HG03558 (cell line): Measurements from ENCODE around the gene GMDS.

Experiments used
- ATAC-seq: cut with Tn5 transposase; IDR thresholded peaks from one replicate; pipeline ENCODE4 v1.9.1; 2021; ENCODE audit warnings: moderate number of reproducible peaks; ENCODE audit not compliant: unreplicated experiment; ENCODE audit errors: extremely low read depth

The GMDS gene

GRCh38 chr6:2019051-2019450 lies 226.4 kb downstream of the GMDS start:
- ATAC-seq = no peak

- ATAC-seq = no peak
Measured at GRCh38 chr6:2016040-2016439, 229.4 kb downstream of the GMDS start.

DNA sequence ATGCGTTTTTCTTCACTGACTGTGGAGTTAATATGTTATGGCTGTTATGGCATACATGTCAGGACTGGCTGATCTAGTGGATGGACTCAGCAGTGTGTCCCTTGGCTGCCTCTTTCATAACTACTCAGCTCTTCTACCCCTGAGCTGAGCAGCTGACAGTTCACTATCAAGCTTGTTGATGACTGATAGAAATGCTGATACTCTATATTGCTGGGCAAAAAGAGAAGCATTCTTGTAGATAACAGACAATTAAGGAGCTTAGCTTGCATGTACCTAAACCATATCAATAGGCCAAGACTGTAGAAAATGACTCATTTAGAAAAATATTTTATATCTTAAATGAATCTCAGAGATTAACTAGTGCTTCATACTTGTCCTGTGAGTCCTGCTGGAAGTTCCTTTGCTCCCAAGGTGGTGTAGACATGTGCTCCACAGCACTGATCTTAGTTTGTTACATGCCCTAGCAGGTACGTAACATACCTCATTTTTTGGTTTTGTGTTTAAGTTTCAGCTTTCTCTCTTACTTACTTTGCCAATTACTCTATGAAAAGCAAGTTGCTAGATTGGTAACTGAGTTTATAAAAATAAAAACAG lies 236.9 kb downstream of the GMDS start:
- no peak for ATAC-seq

GRCh38 chr6:2007165-2007564 lies 238.2 kb downstream of the GMDS start:
- no peak for ATAC-seq

DNA sequence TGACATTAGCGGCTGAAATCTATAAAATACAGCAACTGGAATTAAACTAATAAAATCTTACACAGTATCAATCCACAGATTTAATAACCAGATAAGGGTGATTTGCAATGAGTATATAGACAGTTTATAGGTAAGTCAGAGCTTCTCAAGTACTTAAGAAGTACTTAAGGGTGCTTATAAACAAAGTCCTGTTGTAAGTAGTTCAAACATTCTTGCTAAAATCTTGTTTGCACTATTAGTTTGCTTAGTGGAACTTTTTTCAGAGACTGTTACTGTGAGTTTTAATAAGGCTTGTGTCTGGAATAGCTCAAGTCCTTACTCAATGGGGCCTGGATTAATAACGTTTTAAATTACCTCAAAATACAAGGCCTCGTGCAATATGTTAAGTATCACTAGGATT lies 240.5 kb downstream of the GMDS start:
- no peak for ATAC-seq

DNA sequence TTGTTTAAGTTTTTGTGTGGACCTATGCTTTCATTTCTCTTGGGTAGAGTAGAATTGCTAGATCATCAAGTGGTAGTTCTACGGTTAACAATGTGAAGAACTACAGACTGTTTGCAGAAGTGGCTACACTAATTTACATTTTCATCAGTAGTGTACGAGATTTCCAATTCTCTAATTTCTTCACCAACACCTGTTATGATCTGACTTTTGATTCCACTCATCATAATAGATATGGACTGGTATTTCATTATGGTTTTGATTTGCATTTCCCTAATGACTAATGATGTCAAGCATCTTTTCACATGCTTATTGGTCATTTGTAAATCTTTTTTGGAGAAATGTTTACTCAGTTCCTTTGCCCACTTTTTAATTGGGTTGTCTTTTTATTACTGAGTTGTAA lies 244.4 kb downstream of the GMDS start:
- no peak for ATAC-seq

DNA sequence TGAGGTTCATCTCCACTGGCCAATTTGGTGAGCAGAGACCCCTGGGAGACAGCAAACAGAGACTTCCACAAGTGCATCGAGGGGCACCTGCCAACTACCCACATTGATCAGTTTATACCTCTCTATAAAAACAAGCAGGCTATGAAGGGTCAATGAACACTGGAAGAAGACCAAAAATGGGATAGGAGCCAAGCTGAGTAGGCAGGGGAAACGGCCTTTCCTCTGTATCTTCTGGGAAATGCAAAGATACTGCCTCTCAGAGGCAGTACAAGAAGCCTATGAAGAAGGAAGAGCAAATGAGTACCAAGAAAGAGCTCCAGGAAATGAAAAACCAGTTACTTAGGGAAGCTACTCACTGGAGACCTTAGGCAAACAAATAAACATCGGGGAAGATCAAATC lies 247.7 kb downstream of the GMDS start:
- ATAC-seq = no peak

GRCh38 chr6:1995636-1996035 lies 249.8 kb downstream of the GMDS start:
- ATAC-seq = no peak

DNA sequence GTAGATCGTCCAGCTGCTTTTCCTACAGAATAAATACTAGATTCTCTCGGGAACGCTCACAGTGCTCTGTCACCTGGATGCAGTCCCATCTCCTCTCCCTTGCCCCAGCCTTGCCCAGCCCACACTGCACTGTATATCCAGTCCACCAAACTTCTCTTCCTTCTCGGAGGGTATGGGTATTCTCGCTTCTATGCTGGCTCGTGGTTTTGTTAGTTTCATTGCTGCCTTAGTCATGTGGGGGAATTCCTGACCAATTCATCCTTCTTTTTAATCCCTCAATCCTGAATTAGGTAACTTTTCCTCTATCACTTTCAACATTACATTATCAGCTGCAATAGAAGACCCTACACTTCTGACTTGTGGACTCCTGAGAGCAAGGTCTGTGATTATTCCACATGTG lies 252.4 kb downstream of the GMDS start:
- no peak for ATAC-seq

DNA sequence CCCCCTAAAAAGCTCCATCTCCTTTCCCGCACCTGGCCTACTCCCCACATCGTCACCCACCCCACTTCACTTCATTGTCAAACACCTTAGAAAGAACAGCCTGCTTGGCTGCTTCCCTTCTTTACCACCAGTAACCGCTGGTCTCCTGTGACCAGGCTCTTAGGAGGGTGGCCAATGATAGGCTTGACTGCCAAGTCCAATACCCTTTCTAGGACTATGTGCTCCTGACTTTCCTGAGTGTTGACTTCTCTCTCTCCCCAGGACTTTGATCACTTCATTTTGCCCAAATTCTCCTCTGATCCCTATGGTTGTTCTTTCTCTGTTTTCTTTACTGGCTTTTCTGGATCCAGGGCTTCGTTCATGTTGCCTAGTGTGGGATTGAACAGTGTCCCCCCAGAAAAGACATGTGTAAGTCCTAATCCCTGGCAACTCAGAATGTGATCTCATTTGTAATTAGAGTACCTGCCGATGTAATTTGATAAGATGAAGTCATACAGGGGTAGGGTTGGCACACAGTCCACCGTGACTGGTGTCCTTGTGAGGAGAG lies 254.0 kb downstream of the GMDS start:
- ATAC-seq = no peak

DNA sequence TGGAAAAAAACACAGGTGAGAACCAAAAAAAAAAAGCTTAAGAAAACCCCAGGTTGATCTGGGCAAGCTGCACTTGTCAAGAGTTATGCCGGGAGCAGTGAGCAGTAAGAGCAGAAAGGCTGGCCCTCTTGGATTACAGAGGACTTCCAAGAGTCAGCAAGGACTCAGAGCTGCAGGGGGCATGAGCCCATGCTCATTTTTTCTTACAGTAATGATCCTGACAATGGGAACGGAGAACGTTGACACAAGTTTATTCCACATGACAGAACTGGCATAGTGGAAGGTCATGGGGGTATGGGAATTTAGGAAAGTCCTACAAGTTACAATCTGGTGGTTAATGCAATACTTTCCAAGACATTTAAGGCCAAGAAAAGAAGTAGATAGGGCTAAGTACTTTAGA lies 256.6 kb downstream of the GMDS start:
- no peak for ATAC-seq

DNA sequence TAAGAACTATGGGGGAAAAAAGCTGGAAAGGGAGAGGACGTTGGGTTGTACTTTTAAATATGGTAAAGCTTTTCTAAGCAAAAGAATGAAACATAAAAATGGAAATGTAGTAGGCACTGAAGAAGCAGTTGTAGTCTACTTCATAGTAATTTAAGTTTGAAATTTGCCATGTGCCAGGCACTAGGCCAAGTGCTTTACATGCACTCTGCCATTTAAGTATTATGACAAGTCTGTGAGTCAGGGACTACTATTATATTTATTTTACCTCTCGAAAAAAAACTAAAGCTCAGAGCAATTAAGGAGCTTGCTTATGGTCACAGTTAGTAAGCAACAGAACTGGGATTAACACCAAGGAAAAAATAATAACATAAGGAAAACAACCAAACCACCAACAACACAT lies 257.8 kb downstream of the GMDS start:
- no peak for ATAC-seq

GRCh38 chr6:1986454-1987243 lies 258.8 kb downstream of the GMDS start:
- ATAC-seq = no peak

GRCh38 chr6:1984346-1984994 lies 260.9 kb downstream of the GMDS start:
- no peak for ATAC-seq

DNA sequence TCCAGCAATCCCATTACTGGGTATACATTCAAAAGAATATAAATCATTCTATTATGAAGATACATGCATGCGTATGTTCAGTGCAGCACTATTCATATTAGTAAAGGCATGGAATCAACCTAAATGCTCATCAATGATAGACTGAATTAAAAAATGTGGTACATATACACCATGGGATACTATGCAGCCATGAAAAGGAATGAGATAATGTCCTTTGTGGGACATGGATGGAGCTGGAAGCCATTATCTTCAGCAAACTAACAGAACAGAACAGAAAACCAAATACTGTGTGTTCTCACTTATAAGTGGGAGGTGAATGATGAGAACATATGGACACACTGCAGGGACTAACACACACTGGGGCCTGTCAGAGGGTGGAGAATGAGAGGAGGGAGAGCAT lies 261.6 kb downstream of the GMDS start:
- ATAC-seq = no peak

DNA sequence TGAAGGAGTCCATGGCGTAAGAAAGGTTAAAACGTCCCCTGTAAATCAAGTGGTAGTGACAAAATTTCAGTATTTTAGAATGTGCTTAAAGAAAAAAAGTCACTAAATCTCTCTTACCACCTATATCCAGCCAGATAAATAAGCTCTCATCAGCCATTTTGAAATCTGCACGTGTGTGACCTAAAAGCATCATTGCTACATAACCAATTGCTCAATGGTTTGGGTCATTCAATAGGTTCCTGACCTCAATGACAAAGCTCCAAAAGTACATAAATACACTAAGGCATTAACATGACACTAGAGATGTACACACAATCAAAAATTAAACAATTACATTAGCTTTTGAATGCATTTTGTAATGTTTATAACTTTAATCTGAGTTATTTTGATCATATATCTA lies 272.4 kb downstream of the GMDS start:
- ATAC-seq = no peak

- no peak for ATAC-seq
Measured at GRCh38 chr6:1971612-1972011, 273.8 kb downstream of the GMDS start.

DNA sequence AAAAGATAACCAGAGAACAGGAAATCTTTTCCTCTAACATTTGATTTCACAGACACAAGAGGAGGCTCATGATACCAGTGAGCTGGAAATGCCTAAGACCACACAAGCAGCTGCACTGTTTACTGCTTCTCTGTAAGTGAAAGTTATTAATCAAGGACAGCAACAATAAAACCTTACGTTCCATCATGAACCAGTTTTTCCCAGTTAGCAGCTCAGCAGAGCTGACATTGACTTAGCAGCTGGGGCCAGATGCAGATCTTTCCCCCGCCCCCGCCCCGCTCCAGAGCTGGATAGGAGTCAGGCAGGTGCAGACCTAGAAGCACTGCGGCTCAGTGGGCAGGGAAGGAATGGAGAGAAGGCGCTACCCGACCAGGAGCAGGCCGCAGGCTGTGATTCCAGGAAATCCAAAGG lies 275.2 kb downstream of the GMDS start:
- no peak for ATAC-seq

DNA sequence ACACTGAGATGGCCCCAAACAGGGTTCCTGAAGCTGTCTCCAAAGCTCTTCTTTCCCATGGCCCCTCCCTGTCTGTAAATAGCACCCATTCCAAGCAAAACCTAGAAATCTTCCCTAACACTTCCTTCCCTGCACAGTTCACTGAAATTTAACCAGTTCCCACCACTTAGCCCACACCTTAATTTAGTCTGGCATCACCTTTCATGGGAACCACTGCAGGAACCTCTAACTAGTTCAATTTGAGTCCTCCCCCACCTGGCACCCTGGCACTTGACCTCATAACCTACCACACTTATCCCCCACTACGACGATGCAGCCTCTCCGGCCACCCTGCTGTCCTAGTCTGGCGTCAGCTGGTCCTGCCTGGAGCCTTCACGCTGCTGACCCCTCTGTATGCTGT lies 278.7 kb downstream of the GMDS start:
- no peak for ATAC-seq

DNA sequence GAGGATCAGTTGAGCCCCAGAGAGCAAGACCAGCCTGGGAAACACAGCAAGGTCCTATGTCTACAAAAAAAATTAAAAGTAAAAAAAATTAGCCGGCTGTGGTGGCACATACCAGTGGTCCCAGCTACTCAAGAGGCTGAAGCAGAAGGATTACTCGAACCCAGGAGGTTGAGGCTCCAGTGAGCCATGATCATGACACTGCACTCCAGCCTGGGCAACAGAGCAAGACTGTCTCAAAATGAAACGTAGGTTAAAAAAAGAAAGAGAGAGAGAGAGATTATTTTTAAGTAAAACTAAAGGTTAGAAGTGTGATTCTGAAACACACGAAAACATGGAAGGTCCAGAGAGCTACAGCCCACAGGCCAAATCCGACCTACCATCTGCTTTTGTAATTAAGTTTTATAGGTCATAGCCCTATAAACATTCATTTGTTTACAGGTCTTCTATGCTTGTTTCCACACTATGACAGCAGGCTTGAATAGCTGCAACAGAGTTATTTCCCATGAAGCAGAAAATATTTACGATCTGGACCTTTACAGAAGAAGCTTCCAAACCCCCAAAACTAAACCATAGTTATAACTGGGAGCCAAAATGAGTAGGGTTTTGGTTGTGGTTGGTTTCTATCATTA lies 279.7 kb downstream of the GMDS start:
- no peak for ATAC-seq

DNA sequence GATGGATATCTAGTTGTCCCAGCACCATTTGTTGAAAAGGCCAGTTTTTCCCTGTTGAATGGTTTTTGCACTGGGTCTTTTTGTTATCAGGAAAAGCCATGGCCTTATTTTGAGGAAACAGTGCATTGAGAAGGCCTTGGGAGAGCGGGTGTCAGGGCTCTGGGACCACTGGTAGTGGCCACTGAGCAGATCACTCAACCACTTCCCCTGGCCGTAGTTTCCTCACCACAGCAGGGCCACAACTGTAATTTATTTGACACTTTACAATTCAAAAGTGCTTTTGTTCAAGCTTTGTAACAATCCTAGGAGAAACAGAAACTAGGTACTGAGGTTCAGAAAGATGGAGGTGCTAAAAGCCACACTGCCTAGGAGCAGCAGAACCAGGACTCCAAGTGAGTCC lies 281.8 kb downstream of the GMDS start:
- no peak for ATAC-seq
